ENCODE measurements around the gene NDUFS5. TPM values are rescaled to one million over a fixed set of nuclear protein-coding genes. Genes with fewer than 3 reads are reported as not detected.
"Not testable (repeated sequence)": the region's sequence is repeated elsewhere in the genome, so short reads cannot be mapped to it uniquely, and the experiment has no call there.

NDUFS5 gene
- 776 TPM for total RNA-seq
- long read RNA-seq, transcript NDUFS5-201 (3 exons, 544 nt), result minor isoform, 90 of 208 reads
- long read RNA-seq, transcript NDUFS5-202 (3 exons, 548 nt), result major isoform, 99 of 208 reads
- long read RNA-seq, partial matches to known transcripts, result 18 of 208 reads
- long read RNA-seq, other reads (novel, unspliced or antisense), result 1 of 208 reads

GRCh38 chr1:39026051-39026865 lies at the start of gene NDUFS5:
Gene NDUFS5, plus strand, starts transcription at chr1:39026350. Its CDS starts 2,375 bp downstream, at chr1:39028725.
- intact Hi-C loops (cut with DNase I), result loop anchor here (5.0 kb wide), 1 partner anchor 34 kb away; the partner anchor contains the start of gene AKIRIN1
- DNase-seq (ENCODE audit: missing footprints) (peak; percentile 96), ATAC-seq (peak; percentile 95)

DNA sequence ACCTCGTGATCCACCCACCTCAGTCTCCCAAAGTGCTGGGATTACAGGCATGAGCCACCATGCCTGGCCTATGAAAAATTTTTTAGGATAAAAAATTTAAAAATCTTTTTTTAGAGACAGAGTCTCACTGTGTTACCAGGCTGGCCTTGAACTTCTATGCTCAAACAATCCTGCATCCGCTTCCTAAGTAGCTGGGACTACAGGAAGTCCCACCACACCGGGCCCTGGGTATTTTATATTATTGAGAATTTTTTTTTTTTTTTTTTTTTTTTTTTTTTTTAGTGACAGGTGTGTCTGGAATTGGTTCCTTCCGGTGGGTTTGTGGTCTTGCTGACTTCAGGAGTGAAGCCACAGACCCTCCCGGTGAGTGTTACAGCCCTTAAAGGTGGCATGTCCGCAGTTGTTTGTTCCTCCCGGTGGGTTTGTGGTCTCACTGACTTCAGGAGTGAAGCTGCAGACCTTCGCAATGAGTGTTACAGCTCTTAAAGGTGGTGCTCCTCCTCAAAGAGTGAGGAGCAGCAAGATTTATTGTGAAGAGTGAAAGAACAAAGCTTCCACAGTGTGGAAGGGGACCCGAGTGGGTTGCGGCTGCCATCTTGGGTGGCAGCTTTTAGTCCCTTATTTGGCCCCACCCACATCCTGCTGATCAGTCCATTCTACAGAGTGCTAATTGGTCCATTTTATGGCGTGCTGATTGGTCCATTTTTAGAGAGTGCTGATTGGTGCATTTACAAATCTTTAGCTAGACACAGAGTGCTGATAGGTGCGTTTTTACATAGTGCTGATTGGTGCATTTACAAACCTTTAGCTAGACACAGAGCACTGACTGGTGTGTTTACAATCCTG lies 48.5 kb upstream of the NDUFS5 start:
- intact Hi-C loops (cut with DNase I); DNase-seq (ENCODE audit: missing footprints); ATAC-seq: not testable (repeated sequence)

DNA sequence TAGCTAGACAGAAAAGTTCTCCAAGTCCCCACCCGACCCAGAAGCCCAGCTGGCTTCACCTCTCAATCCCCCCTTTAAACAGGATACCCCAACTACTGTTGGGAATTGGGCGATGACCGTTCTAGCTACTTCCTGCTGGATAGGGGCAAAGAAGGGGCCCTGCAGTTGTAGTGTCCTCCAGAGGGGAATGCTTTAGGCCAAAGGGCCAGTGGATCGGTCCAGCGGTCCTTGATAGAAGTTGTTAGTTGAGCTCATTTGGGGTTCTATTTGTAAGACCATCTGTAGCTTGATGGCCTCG lies 48.0 kb upstream of the NDUFS5 start:
- intact Hi-C loops (cut with DNase I); ATAC-seq; DNase-seq (ENCODE audit: missing footprints): not testable (repeated sequence)

GRCh38 chr1:38979380-38979779 lies 46.8 kb upstream of the NDUFS5 start:
- ATAC-seq; DNase-seq (ENCODE audit: missing footprints); intact Hi-C loops (cut with DNase I): not testable (repeated sequence)

GRCh38 chr1:38989979-38990378 lies 36.2 kb upstream of the NDUFS5 start:
- ATAC-seq (no peak), DNase-seq (ENCODE audit: missing footprints) (no peak)
- intact Hi-C loops (cut with DNase I), result loop anchor here (5.0 kb wide), 3 partner anchors 37 to 133 kb away; partner anchors contain the start of genes MYCBP, NDUFS5 and RRAGC

DNA sequence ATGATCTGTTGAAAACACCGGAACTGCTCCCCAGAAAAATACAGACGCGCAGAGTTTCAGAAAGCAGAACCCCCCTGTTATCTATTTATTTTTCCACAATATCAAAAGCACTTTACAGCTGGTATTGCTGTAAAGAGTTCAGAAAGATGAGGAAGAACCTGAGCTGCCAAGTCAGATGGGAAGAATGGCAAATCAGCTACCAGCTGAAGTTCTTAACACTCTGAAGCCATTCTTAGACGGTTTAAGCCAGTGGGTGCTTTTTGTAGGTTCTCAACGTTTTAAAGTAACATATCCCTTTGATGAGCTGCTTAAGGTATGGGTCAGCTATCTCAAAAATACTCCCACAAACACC lies 35.8 kb upstream of the NDUFS5 start:
- no peak for DNase-seq (ENCODE audit: missing footprints)
- intact Hi-C loops (cut with DNase I), result loop anchor here (5.0 kb wide), 3 partner anchors 37 to 133 kb away; partner anchors contain the start of genes MYCBP, NDUFS5 and RRAGC
- ATAC-seq, result no peak

- intact Hi-C loops (cut with DNase I), result loop anchor here (5.0 kb wide), 3 partner anchors 36 to 134 kb away; partner anchors contain the start of genes MYCBP, NDUFS5 and RRAGC
Observed at GRCh38 chr1:38990738-38991637, 35.2 kb upstream of the NDUFS5 start, which contains the start of gene AKIRIN1. Gene AKIRIN1, plus strand, starts transcription at chr1:38991276. Its CDS starts 105 bp downstream, at chr1:38991381.

GRCh38 chr1:38991638-38992411 lies 34.3 kb upstream of the NDUFS5 start:
- no peak for DNase-seq (ENCODE audit: missing footprints)
- ATAC-seq, result peak; percentile 32
- intact Hi-C loops (cut with DNase I), result loop anchor here (5.0 kb wide), 3 partner anchors 35 to 135 kb away; partner anchors contain the start of genes MYCBP, NDUFS5 and RRAGC

More at GRCh38 chr1:38990738-38991637, 35.2 kb upstream of the NDUFS5 start, which contains the start of gene AKIRIN1:
- peak; percentile 99 for DNase-seq (ENCODE audit: missing footprints)
- ATAC-seq, result peak; percentile 99

DNA sequence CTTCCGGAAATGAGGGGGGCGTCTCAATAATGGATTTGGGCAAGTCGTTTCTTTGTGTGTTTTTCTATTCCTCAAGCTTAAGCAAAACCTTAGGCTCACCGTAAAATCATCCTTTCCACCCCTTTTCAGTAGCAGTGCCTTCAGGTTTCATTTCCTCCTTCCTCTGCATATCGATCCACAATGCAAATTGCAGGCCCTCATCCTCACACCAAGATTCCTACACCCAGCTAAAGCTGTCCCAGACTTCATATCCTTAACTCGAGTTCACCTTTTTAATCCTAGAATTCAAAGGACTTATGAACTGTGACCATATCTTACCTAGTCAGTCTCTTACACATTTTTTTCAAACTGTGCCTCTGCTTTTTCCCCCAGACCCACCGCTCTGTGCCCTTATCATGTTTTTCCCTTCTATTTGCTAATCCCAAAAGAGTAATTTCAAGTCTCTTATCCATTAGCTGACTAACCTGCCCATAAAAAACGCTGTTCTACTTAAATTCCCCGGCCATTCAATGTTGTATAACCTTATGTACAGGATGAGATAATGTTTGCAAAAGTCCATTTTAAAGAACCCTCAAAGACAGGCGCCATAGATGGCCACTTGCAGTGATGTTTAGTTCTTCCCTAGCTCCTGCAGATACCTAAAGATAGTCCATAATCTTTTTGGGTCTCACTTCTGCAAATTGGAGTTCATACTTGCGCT lies 33.6 kb upstream of the NDUFS5 start:
- intact Hi-C loops (cut with DNase I), result loop anchor here (5.0 kb wide), 3 partner anchors 35 to 135 kb away; partner anchors contain the start of genes MYCBP, NDUFS5 and RRAGC
- no peak for DNase-seq (ENCODE audit: missing footprints)
- ATAC-seq, result no peak

DNA sequence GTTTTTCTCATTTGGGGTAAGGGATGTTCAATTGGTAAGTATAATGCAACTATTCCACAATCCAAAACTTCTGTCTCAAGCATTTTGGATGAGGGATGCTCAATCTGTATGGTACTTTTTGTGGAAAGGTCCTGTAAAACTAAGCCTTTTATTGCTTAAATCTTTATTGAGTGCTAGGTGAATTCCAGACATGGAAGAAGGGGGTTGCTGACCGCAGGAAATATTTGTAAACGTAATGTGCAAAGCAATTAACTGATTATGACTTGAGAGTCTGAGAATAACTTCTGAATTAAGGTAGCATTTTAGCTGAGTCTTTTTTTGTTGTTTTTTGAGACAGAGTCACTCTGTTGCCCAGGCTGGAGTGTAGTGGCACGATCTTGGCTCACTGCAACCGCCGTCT lies 32.0 kb upstream of the NDUFS5 start:
- intact Hi-C loops (cut with DNase I), result loop anchor here (5.0 kb wide), 3 partner anchors 33 to 137 kb away; partner anchors contain the start of genes MYCBP, NDUFS5 and RRAGC
- ATAC-seq, result no peak

DNA sequence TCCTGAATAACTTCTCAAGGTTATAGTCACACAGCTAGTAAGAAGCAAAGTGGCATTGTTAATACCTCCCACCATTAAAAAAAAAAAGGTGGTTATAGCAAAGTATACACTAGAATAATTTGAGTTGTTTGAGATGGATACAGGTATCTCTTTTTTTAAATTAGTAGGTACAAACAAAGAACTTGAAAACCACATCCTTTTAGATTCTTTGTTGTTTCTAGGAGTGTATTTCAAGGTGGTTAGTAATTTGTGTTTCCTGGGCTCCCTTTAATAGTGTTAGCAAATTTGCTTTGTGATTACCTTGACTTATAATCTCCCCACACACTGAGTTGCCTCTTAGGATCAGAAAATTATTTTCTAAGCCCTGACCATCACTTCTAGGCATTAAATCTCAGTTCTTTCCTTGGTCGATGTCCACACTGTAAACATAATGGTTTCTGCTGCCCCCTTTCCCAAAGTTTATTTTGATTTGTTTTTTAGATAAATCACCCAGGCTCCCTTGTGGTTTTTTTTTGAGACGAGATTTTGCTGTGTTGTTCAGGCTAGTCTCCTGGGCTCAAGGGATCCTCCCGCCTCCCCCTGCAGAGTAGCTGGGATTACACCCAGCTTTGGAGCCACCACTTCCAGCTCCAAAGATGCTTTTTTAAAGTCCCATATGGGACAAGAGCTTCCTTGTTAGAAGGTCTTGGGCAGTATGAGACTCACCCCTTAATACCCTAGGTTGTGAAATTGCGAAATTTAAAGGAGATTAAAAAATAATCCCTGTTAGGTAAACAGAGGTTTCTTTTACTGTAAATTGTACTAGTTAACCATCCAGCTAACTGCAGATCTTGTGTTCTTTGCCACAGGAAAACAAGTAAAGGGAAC lies 28.9 kb upstream of the NDUFS5 start:
- ATAC-seq, result peak; percentile 42
- intact Hi-C loops (cut with DNase I), result no loop called here
- no peak for DNase-seq (ENCODE audit: missing footprints)

More for the DNA sequence above, 32.0 kb upstream of the NDUFS5 start:
- DNase-seq (ENCODE audit: missing footprints), result no peak

GRCh38 chr1:38997901-38998190 lies 28.3 kb upstream of the NDUFS5 start:
- no peak for ATAC-seq
- intact Hi-C loops (cut with DNase I), result no loop called here
- no peak for DNase-seq (ENCODE audit: missing footprints)

GRCh38 chr1:39001516-39002421 lies 24.4 kb upstream of the NDUFS5 start:
- intact Hi-C loops (cut with DNase I), result no loop called here
- DNase-seq (ENCODE audit: missing footprints) (no peak), ATAC-seq (no peak)

DNA sequence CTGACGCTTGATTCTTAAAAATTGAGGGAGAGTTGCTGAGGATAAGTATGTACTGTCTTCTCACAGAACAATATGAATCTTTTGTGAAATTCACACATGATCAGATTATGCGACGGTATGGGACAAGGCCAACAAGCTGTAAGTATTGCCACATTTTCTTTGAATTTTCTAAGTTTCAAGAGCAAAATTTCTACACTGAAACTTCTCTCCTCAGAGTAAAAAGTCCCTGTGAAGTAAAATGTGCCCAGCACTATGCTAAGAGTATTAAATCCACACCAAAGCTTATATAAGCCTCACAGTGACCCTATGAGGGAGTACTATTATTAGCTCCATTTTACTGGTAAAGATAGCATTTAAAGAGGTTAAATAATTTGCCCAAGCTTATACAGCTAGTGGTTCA lies 22.9 kb upstream of the NDUFS5 start:
- ATAC-seq (no peak), DNase-seq (ENCODE audit: missing footprints) (no peak)
- intact Hi-C loops (cut with DNase I), result no loop called here

- ATAC-seq (no peak), DNase-seq (ENCODE audit: missing footprints) (no peak)
- intact Hi-C loops (cut with DNase I), result no loop called here
Observed at GRCh38 chr1:39003794-39004193, 22.4 kb upstream of the NDUFS5 start.
